ENCODE measurements around the gene FAM180B.
"Not testable (repeated sequence)": the region's sequence is repeated elsewhere in the genome, so short reads cannot be mapped to it uniquely, and the experiment has no call there.

FAM180B gene

DNA sequence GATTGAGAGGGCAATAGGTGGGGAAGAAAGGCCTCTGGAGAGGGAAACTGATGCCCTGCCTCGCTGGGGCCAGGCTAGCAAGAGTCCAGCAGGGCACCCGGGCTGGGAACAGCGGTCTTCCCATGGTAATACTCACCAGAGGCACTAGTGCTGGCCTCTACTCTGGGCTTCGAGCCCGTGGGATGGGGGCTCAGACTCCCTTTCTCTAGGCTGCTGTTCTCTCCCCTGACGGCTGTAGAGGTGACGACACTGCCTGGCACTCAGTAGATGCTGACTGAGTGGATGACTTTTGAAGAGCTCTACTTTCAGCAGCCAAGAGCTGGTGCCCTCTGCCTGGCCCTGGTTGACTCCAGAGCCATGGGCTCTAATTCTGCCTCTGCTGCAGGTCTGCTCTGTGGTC lies 8.6 kb downstream of the FAM180B start:
- DNase-seq (ENCODE audit: low read depth in 2 of 2), result no peak

DNA sequence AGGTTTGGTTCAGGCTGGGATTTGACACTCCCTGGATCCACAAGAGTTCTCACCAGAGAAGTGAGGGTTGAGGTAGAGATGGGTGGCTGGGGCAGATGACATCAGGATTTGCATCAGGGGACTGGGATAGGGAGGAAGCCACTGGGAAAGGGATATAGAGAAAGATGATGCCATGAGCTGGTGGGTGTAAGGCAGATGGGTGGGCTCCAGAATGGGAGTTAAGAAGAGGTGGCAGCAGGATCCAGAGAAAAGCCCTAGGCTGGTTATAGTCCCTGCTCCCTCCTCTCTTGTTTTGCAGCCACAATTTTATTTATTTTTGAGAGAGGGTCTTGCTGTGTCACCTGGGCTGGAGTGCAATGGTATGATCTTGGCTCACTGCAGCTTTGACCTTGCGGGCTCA lies 9.5 kb downstream of the FAM180B start:
- no peak for DNase-seq (ENCODE audit: low read depth in 2 of 2)

DNA sequence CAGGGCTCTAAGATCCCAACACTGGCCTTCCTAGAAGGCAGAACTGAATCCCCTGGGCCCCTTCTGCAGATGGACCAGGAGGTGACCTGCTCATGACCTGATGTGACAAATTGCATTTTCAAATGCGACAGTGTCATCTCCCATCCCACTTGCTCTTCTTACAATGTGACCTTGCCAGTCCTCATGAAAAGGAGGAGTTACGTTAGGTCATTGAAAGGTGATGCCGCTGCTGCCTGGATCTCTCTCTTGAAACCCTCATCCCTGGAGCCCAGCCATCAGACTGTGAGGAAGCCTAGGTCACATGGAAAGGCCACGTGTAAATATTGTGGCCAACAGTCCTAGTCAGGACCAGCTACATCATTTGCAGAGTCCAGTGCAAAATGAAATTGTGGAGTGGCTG lies 13.4 kb downstream of the FAM180B start:
- DNase-seq (ENCODE audit: low read depth in 2 of 2), result no peak

DNA sequence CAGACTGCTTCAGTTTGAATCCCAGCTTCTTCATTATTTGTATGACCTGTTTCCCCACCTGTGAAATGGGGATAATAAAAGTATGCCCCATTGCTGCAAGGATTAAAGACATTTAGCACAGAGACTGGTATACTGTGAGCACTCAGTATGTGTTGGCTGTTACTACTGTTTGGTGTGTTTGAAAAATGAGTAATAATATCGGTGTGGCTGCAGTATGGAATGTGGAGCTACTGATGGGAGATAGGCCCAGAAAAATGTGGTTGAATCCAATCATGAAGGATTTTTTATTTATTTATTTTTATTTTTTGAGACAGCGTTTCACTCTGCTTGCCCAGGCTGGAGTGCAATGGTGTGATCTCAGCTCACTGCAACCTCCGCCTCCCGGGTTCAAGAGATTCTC lies 16.8 kb downstream of the FAM180B start:
- no peak for DNase-seq (ENCODE audit: low read depth in 2 of 2)

DNA sequence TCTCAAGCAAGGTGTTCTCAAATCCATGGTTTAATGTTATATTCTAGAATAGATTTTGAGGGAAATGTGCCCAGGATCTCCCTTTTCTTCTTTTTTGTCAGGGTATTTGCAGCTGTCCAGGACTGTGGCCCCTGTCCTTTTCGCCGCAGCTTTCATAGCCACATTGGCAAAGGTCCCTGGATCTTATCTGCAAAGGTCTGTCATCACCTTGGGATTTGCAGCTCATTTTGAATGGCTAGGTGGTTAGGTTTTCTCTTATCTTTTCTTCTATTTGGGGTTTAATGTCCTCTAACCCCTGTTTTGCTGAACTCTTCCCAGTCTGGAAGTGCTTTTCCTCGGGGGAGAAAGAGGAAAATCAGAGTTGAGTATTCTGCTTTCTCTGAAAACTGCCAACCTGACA lies 19.4 kb downstream of the FAM180B start:
- DNase-seq (ENCODE audit: low read depth in 2 of 2), result no peak

DNA sequence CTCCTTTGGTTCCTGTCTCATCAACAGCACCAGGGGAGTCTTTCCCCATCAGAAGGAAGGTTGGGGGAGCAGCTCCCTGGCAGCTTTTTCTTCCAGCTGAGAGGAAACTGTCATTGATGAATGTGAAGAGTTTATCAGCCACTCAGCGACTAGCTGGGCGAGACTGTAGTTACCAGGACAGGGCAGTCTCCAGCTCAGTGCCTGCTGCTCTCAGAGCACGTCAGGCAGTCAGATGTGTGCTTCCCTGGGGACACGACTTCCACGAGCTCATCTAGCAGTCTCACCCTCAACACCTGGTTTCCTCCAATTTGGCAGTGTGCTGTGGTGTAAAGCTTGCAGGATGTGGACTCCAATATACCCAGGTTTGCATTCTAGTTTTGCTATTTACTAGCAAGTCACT lies 20.3 kb downstream of the FAM180B start:
- no peak for DNase-seq (ENCODE audit: low read depth in 2 of 2)

DNA sequence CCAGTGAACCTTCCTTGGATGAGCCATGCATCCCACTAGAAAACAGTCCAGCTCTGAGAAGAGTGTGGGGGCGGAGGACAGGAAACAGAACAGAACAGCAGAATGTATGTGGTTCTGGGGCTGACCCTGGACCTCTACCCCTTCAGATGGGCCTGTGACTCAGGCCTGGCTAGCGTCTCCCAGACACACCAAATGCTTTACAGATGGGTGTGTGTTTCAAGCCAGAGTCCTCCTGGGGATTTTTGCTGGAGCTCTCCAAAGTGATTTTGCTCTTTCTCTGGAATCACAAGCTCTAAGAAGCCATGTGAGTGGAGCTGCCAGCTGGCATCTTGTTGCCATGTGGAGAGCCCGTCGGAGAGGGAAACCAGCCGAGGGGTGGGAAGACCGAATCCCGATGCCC lies 20.9 kb downstream of the FAM180B start:
- no peak for DNase-seq (ENCODE audit: low read depth in 2 of 2)

DNA sequence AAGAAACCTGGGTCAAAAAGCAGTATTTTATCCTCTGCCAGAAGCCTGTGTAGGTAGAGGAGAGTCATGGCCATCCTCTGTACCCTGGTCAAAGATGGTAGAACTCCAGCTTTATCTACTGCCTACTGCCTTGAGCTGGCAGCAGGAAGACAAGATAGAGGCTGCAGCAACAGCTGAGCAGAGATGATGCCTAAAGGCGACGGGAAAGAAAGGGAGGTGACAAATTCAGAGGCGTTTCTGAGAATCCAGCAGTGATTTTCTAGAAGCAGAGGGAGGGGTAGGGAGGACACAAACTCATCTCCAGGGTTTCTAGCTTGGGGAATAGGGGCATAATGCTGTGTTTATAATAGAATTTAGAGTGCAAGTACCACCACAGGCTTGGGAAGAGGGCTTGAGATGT lies 23.2 kb downstream of the FAM180B start:
- DNase-seq (ENCODE audit: low read depth in 2 of 2), result no peak

DNA sequence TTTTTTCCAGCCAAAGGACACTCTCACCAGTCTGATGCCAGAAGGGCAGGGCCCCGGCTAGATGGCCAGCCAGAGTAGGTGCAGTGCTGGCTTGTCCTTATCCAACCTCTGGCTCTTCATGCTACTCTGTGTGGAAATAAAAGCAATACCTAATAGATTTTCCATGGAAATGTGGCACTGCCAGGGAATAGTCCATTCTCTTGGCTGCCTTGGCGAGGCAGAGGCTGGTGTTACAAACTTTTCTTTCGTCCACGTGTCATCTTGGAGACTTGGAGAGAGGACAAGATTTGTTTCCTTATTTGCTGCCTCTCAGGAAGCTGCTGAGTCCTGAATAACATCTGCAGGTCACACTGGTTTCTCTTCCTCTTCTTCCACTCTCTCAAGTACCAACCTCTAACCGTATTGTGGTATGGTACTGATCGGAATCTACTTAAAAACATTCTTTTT lies 24.9 kb downstream of the FAM180B start:
- DNase-seq (ENCODE audit: low read depth in 2 of 2), result no peak

DNA sequence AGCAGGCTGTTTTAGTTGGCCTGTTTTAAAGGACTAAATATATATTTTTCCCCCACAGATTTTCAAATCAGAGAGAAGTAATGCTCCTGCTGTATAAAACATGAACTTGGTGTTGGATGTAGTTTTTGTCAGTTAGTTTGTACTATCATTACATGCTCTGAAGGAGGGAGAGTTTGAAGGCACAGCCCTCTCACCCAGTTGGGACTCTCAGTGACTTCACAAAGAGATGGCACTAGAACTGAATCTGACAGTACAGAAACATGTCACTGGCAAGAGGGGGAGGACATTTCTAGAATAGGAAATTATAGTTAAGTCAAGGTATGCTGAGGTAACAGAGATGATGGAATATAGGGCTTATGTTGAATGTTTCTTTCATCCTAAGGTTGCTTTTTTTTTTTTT lies 28.8 kb downstream of the FAM180B start:
- DNase-seq (ENCODE audit: low read depth in 2 of 2), result no peak

DNA sequence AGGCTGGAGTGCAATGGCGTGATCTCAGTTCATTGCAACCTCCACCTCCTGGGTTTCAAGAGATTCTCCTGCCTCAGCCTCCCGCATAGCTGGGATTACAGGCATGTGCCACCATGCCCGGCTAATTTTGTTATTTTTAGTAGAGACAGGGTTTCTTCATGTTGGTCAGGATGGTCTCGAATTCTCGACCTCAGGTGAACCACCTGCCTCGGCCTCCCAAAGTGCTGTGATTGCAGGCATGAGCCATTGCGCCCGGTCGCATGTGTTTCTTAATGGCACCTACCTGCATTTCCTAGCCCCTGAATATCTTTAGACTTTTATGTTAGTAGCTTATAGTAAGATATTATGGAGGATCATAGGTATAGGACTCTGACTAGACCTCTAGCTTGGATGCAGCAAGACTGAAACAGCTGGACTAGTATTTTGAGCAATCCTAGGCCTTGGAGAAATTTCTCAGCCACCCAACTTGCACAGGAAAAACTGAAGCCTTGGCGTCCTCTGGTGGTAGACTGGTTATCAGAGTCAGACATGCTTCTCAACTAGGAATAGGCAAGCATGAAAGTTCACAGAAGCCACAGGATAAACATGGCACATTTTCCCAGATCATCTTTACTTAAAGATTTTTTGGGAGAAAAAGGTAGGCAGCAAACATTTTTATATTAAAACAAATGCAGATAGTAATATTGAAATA lies 30.4 kb downstream of the FAM180B start:
- no peak for DNase-seq (ENCODE audit: low read depth in 2 of 2)

DNA sequence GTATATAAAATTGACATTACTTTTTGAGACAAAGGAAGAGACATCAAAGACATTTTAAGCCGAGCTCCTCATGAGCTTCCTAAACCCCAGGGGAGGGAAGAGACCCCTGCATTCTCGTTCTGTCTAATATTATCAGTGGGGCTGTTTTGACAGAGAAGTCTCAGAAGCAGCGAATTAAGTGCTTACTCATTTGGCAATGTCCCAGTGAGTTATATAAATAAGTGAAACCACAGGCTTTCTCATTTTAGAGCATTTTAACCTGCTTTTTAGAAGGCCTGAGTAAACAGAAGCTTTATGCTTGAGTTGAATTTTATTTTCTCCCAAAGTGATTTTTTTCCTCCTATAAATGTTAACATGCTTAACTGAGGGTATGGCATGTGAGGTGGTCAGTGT lies 30.9 kb downstream of the FAM180B start:
- no peak for DNase-seq (ENCODE audit: low read depth in 2 of 2)

DNA sequence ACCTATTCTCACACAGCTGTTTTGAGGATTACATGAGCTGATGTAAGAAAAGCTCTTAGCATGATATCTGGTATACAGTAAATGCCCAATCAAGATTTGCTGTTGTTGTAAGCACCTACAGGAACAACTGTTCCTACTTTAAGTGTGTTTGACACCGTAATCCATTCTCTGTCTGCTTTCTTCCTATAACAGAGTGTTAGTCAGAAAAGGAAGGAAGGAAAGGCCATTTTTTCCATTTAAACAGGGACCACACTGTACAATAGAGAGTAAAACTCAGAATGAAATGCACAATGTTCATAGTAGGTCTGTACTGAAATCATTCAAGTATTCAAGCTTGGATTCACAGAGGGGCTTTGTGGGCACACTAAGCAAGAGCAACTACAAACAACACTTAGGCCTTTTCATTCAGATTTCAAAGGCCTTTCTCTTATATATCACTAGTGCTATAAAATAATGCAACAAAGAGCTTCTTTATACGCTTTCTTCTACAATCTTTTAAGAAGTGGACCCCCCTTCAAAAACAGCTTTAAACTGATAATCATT lies 34.4 kb downstream of the FAM180B start:
- DNase-seq (ENCODE audit: low read depth in 2 of 2), result no peak

DNA sequence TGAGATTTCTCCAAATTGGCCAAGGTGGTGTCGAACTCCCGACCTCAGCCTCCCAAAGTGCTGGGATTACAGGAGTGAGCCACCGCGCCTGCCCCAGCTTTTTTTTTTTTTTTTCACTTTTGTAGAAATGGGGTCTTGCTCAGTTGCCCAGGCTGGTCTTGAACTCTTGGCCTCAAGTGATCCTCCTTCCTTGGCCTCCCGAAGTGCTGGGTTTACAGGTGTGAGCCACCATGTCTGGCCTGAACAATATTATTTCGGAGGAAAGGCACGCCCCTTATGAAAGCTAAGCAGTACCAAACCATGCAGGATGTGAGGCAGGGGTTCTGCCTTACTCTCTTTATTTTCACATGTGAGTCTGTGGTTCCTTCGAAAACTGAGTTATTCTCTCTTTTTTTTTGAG lies 39.8 kb downstream of the FAM180B start:
- DNase-seq (ENCODE audit: low read depth in 2 of 2), result no peak

DNA sequence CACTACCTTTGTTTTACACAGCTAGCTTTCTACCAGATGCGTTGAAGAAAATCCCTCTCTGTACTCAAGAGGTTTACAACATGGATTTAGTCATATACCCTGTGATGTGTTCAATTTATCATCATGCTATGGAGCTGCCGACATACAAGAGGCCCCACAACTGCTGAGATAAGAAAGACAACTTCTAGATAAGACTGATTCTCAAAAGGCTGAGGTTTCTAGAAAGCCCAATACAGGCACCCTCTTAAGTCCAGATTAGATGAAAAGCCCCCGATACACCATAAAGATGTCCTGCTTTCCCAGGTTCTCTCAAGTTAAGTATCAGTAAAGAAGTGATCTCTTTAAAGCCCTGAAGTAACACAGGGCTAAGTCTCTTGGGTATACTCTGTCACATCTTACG lies 41.5 kb downstream of the FAM180B start:
- DNase-seq (ENCODE audit: low read depth in 2 of 2), result no peak

DNA sequence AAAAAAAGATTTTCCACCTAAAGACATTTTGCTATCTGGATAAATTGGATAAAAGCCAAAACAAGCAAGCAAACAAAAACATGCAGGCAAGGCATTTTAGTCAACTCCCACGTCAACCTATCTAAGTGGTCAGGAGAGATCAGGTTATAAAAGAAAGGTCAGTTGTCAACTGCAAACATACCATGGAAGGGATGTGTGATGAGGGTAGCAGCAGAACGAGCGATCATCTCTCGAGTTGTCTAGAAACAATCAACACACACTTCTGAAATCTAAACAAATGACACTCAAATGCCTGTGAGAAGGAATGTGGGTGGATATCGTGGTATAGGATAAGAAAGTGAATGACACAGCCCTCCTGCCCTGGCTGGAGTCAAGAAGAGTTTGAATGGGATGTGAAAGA lies 45.0 kb downstream of the FAM180B start:
- no peak for DNase-seq (ENCODE audit: low read depth in 2 of 2)

DNA sequence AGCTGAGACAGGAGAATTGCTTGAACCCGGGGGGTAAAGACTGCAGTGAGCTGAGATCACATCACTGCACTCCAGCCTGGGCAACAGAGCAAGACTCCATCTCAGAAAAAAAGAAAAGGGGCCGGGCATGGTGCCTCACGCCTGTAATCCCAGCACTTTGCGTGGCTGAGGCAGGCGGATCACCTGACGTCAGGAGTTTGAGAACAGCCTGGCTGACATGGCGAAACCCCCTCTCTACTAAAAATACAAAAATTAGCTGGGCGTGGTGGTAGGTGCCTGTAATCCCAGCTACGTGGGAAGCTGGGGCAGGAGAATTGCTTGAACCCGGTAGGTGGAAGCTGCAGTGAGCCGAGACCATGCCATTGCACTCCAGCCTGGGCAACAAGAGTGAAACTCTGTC lies 49.9 kb downstream of the FAM180B start:
- DNase-seq (ENCODE audit: low read depth in 2 of 2), result not testable (repeated sequence)

Measured in stimulated activated CD4-positive, alpha-beta T cell treated with anti-CD3 and anti-CD28 coated beads, Interleukin-15, amount 100 ng/mL, for 48 hours (primary cell).